ENCODE data around the gene PSORS1C2. TPM values are rescaled to one million over a fixed set of nuclear protein-coding genes. Genes with fewer than 3 reads are reported as not detected.

The PSORS1C2 gene
- total and polyA plus RNA-seq, 2 donors (not counting 3 experiments of a cell fraction or from before 2014, with no cell fraction given) = not detected

DNA sequence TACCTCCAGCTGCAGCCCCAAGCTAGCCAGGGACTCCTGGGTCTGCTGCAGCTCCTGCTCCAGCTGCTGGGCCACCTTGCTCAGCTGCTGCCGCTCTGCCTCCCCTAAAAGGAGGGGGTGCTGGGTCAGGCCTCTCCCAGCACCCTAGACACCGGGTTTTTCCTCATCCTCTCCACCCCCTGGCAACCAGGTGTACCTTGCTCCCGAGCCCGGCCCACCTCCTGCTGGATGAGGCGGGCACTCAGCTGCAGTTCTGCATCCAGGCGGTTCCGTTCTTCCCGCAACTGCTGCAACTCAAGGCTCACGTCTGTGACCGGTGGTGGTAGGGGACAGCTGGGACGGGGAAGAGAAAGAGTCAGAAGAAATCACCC lies 6.1 kb upstream of the PSORS1C2 start:
- no peaks in the 10 kb centered on the region for H3K79me2 ChIP-seq (ENCODE audit: control insufficient read depth, insufficient read depth, low read length)
- BruUV-seq (replicated peaks) = no TSS peak
- no peak overlapping the region for H2AFZ ChIP-seq (ENCODE audit: low read depth, low read length)
- H4K20me1 ChIP-seq (replicated peaks; ENCODE audit: control insufficient read depth, extremely low read depth, insufficient read depth, low read length) = no peaks in the 10 kb centered on the region
- ChIA-PET POLR2A (no interaction called here), CTCF (interaction anchor here (1.6 kb wide), 1 partner anchor 48 kb away, joined by 8 read pairs; no protein-coding TSS in a partner anchor)
- no peaks in the 10 kb centered on the region for H3K9me3 ChIP-seq (replicated peaks; ENCODE audit: control insufficient read depth, insufficient read depth, low read length)
- dilution Hi-C loops (cut with MboI; ENCODE audit: extremely low pct_ligation_motif_present, low sequenced_read_pairs) = no loop called here
- no peak overlapping the region for H3K4me2 ChIP-seq (ENCODE audit: insufficient read depth, low read length)
- no peak overlapping the region for H3K9ac ChIP-seq (replicated peaks; ENCODE audit: extremely low read depth, insufficient read depth, low read length)
- no peaks in the 10 kb centered on the region for H3K27me3 ChIP-seq (ENCODE audit: control insufficient read depth in 2 of 2, insufficient read depth in 2 of 2, low read length in 2 of 2)
- DNase-seq (ENCODE audit: low read depth, low spot score) (no peak), FAIRE-seq (no peak)
- intact Hi-C loops (cut with micrococcal nuclease) = no loop called here
- no peak overlapping the region for H3K4me3 ChIP-seq (replicated peaks in 1 of 3; ENCODE audit: insufficient read depth in 1 of 3, low read depth in 1 of 3, low read length in 3 of 3)
- peaks cover 0 to 15% of the 10 kb centered on the region in 2 experiments for H3K36me3 ChIP-seq (ENCODE audit: control insufficient read depth in 2 of 2, extremely low read depth in 1 of 2, insufficient read depth in 2 of 2, low read length in 2 of 2)
- H3K9me1 ChIP-seq (replicated peaks; ENCODE audit: control insufficient read depth, extremely low read depth, insufficient read depth, low read length) = no peaks in the 10 kb centered on the region
- no peak for TF ChIP-seq MYC (IDR thresholded peaks at IDR 0.05; ENCODE audit: low read depth, low read length)
- no peak for TF ChIP-seq JUN (IDR thresholded peaks at IDR 0.05; ENCODE audit: borderline replicate concordance, insufficient read depth, insufficient read length, low read depth)
- TF ChIP-seq FOS (IDR thresholded peaks at IDR 0.05; ENCODE audit: borderline replicate concordance, insufficient read depth, low read length) = no peak
- TF ChIP-seq, protein P1, sequence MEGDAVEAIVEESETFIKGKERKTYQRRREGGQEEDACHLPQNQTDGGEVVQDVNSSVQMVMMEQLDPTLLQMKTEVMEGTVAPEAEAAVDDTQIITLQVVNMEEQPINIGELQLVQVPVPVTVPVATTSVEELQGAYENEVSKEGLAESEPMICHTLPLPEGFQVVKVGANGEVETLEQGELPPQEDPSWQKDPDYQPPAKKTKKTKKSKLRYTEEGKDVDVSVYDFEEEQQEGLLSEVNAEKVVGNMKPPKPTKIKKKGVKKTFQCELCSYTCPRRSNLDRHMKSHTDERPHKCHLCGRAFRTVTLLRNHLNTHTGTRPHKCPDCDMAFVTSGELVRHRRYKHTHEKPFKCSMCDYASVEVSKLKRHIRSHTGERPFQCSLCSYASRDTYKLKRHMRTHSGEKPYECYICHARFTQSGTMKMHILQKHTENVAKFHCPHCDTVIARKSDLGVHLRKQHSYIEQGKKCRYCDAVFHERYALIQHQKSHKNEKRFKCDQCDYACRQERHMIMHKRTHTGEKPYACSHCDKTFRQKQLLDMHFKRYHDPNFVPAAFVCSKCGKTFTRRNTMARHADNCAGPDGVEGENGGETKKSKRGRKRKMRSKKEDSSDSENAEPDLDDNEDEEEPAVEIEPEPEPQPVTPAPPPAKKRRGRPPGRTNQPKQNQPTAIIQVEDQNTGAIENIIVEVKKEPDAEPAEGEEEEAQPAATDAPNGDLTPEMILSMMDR (IDR thresholded peaks at IDR 0.05; ENCODE audit: extremely low read depth in 1 of 2, insufficient read depth in 1 of 2, low read depth in 1 of 2, low read length in 2 of 2) = no peak
- no peak for TF ChIP-seq EZH2 (IDR thresholded peaks at IDR 0.05; ENCODE audit: borderline replicate concordance, low read depth, low read length, severe bottlenecking)
- peaks cover 3% of the 10 kb centered on the region for H3K4me1 ChIP-seq (ENCODE audit: control insufficient read depth, extremely low read depth, insufficient read depth, low read length)
- no peak overlapping the region for H3K27ac ChIP-seq (ENCODE audit: insufficient read depth, low read depth, low read length)
